ENCODE measurements around the gene RUFY3.
A peak's percentile ranks its signal among the peaks of the same experiment; 100 is the strongest.
"Not testable (repeated sequence)": the region's sequence is repeated elsewhere in the genome, so short reads cannot be mapped to it uniquely, and the experiment has no call there.

RUFY3 gene

DNA sequence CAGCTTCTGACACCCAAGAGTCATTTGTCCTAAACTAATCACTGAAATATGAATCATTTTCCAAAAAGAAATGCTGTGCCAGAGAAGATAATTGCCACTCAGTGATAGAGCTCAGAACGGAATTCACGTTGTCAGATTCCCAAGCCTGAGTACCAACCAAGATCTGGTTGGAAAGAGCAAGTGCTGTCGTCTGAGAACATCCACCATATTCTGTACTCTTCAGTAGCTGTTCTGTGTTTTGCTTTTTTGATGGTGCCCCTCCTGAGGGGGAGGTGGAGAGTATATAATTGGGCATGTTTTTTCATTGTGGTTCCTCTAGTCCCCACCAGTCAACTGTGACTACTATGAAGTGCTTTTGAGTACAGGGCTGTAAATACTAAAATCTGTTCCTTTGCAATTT, 13.2 kb downstream of the RUFY3 start:
- no peak for DNase-seq (ENCODE audit: low spot score)
- TF ChIP-seq, protein P1, sequence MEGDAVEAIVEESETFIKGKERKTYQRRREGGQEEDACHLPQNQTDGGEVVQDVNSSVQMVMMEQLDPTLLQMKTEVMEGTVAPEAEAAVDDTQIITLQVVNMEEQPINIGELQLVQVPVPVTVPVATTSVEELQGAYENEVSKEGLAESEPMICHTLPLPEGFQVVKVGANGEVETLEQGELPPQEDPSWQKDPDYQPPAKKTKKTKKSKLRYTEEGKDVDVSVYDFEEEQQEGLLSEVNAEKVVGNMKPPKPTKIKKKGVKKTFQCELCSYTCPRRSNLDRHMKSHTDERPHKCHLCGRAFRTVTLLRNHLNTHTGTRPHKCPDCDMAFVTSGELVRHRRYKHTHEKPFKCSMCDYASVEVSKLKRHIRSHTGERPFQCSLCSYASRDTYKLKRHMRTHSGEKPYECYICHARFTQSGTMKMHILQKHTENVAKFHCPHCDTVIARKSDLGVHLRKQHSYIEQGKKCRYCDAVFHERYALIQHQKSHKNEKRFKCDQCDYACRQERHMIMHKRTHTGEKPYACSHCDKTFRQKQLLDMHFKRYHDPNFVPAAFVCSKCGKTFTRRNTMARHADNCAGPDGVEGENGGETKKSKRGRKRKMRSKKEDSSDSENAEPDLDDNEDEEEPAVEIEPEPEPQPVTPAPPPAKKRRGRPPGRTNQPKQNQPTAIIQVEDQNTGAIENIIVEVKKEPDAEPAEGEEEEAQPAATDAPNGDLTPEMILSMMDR (IDR thresholded peaks at IDR 0.05; ENCODE audit: extremely low read depth, missing control alignments) = no peak

DNA sequence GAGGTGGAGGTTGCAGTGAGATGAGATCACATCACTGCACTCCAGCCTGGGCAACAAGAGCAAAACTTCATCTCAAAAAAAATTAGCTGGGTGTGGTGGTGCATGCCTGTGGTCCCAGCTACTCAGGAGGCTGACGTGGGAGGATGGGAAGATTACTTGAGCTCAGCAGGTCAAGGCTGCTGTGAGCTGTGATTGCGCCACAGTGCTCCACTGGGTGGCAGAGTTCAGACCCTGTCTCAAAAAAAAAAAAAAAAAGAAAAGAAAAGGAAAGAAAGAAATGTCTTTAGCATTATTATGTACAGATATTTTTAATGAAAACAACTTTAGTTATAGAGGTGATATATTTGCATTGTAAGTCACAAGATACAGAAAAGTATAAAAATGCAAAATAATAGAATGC, 14.2 kb downstream of the RUFY3 start:
- TF ChIP-seq, protein P1 (IDR thresholded peaks at IDR 0.05; ENCODE audit: extremely low read depth, missing control alignments) = peak; percentile 38
- not testable (repeated sequence) for DNase-seq (ENCODE audit: low spot score)

DNA sequence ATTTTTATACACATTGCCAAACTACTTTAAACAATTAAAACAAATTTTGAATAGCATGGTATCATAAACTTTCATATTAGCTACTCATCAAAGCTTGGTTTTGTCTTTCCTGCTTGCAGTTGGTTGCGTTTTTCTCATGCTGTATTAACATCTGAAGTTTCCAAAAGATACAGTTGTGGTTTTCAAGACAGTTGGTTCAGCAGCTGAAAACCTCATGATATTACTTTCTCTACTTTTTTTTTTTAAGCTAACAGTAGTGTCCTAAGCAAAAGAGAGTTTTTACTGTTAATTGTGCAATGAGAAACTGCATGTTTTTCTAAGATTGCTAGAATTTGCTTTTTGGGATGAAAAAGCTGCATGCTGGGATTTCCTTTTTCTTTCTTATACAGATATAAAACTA, 15.2 kb downstream of the RUFY3 start:
- TF ChIP-seq, protein P1 (IDR thresholded peaks at IDR 0.05; ENCODE audit: extremely low read depth, missing control alignments) = no peak
- no peak for DNase-seq (ENCODE audit: low spot score)

DNA sequence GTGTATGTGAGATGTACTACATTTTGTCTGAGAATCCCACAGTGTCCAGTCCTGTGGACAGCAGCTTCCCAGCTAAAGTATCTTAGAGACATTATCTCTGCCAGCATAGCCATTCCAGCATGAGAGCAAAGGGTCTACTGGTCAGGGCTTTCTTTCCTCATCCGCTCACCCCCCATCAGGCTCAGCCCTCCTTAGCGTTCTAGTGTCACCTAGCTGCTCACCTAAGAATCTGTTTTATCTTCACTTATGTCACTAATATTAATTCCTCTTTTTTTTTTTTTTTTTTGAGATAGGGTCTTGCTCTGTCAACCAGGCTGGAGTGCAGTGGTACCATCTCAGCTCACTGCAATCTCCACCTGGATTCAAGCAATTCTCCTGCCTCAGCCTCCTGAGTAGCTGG, 15.6 kb downstream of the RUFY3 start:
- no peak for DNase-seq (ENCODE audit: low spot score)
- TF ChIP-seq, protein P1 (IDR thresholded peaks at IDR 0.05; ENCODE audit: extremely low read depth, missing control alignments) = no peak

DNA sequence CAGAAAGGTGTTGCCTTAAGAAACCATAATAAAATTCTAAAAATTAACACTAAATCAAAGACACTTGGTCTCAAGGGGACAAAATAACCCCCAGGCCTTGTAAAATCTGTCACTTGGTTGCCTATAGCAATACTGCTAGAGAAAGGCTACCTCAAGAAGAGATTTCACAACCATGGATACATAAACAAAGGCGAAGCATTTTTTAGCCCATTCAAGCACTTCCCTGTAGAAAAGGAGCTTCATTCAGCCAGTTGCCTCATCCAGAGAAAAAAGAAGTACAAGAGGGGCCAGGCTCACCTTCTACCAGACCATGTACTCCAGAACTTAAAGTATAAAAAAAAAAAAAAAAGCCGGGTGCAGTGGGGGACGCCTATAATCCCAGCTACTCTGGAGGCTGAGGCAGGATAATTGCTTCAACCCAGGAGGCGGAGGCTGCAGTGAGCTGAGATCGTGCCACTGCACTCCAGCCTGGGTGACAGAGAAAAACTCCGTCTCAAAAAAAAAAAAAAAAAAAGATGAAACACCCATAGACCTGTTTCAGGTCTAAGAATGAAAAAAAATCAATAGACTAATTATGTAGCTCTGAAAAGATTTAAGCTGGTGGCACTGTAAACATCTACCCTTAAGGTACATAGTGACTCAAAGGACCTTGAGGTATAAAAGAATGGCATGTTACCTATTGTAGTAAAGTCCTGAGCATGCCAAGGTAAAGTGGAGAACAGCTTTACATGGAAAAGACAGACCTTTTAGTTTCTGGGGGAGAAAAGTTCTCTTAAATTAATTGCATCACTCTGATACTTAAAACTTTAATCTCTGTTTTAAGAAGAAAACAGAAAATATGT, 18.0 kb downstream of the RUFY3 start:
- no peak for DNase-seq (ENCODE audit: low spot score)
- TF ChIP-seq, protein P1 (IDR thresholded peaks at IDR 0.05; ENCODE audit: extremely low read depth, missing control alignments) = no peak

DNA sequence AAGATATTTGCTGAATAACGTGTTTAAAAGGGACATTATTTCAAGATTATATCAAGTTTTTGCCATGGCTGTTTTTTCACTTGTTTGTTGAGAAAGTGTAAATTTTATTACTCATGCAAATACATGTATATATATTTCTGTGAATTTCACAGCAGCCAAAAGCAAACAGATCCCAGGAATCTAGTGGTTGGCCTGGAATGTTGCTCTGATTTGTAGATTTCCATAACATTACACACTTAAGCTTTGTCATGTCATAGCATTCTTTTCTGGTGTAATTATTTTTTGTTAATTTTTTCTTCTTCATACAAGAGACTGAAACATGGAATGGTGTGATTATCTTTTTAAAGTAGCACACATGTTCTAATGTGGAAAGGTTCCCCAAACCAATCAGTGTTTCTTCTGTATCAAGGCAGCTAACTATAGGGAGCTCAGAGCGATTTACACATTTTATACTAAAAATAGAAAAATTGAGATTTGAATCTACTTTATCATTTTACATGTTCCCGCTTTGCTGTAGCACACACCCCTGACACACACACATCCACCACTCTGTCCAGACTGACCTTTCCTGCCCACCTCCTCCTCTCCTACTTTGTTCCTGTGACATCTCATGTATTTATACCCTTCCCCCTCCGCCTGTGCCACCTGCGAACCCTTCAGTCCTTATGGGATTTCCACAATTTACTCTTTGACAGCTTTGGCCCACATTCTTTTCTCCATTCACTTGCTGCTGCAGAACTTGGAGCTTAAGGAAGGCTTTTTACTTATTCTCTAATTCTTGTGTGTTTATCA, 20.3 kb downstream of the RUFY3 start:
- DNase-seq (ENCODE audit: low spot score) = no peak

More for the DNA sequence above, 20.3 kb downstream of the RUFY3 start:
- TF ChIP-seq, protein P1 (IDR thresholded peaks at IDR 0.05; ENCODE audit: extremely low read depth, missing control alignments) = no peak
